ENCODE measurements around the gene AMMECR1L.
A peak's percentile ranks its signal among the peaks of the same experiment; 100 is the strongest.
"Not testable (repeated sequence)": the region's sequence is repeated elsewhere in the genome, so short reads cannot be mapped to it uniquely, and the experiment has no call there.

The AMMECR1L gene

DNA sequence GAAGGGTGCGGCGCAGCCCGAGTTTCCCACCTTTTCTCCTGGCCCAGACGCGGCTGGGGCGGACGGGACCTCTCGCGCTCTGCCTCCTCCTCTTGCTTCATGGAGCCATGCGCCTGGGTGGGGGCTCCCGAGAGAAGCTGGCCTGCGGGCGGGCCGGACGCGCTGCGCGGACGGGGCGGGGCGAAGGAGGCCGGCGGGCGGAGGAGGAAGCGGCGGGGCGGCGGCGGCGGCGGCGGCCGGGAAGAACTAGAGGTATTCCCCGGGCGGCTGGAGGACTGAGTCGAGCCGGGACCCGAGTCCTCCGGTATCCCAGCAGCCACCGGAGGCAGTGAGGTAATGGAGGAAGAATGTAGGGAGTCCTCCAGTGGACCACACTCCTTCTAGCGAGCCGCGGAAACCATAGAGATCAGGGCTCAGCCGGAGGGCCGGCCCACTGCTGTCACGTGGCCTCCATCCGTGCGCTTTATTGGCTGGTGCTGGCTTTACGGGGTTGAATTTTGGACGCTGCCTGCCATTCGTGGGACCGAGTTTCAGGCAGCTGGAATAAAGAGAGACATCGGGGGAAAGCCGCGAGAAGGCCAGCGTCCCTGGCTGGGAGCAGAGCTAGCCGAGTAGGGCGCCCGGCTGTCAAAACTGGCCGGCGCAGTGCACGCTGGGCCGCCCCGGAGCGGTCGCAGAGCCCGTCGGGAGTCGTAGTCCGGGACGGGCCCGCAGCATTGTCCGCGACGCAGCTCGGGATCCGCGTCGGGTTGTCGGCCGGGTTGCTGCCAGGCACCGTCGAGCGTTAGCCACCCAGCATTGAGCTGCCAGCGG is at the start of gene AMMECR1L:
Gene AMMECR1L, minus strand, starts transcription at position 177 of the 813 bp plus-strand sequence. CDS start 11,722 bp downstream, outside the sequence.
- Mint-ChIP-seq H3K36me3 (ENCODE audit: insufficient read depth) (peaks cover 19% of the 10 kb centered on the region), H3K4me1 (peaks cover 35% of the 10 kb centered on the region), H3K27ac (ENCODE audit: low read depth) (peak within 1 kb of the TSS; percentile 94), H3K4me3 (peak within 1 kb of the TSS; percentile 89)
- DNase-seq (ENCODE audit: low spot score in 2 of 2) (peak; percentile 60 to 64), ATAC-seq (replicated peaks; ENCODE audit: extremely low read depth, poor library complexity, severe bottlenecking) (peak; percentile 94)
- H3K9me3 Mint-ChIP-seq, H3K27me3 Mint-ChIP-seq: not testable (repeated sequence)

DNA sequence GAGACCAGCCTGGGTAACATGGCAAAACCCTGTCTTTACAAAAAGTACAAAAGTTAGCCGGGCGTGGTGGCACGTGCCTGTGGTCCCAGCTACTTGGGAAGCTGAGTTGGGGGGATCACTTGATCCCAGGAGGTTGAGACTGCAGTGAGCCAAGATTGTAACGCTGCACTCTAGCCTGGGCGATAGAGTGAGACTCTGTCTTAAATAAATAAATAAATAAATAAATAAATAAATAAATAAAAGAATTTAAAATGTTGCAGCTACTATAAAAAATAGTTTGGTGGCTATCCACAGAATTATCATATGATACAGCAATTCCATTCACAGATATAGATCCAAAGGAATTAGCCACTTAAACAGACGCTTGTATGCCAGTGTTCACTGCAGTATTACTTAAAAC is 49.6 kb upstream of the AMMECR1L start:
- no peak overlapping the region for H3K4me3 Mint-ChIP-seq
- H3K36me3 Mint-ChIP-seq (ENCODE audit: insufficient read depth) = no peaks in the 10 kb centered on the region
- no peaks in the 10 kb centered on the region for H3K27me3 Mint-ChIP-seq
- H3K9me3 Mint-ChIP-seq = no peaks in the 10 kb centered on the region
- ATAC-seq (replicated peaks; ENCODE audit: extremely low read depth, poor library complexity, severe bottlenecking) (no peak), DNase-seq (ENCODE audit: low spot score in 2 of 2) (no peak)
- peaks cover 1% of the 10 kb centered on the region for H3K4me1 Mint-ChIP-seq
- no peak overlapping the region for H3K27ac Mint-ChIP-seq (ENCODE audit: low read depth)

DNA sequence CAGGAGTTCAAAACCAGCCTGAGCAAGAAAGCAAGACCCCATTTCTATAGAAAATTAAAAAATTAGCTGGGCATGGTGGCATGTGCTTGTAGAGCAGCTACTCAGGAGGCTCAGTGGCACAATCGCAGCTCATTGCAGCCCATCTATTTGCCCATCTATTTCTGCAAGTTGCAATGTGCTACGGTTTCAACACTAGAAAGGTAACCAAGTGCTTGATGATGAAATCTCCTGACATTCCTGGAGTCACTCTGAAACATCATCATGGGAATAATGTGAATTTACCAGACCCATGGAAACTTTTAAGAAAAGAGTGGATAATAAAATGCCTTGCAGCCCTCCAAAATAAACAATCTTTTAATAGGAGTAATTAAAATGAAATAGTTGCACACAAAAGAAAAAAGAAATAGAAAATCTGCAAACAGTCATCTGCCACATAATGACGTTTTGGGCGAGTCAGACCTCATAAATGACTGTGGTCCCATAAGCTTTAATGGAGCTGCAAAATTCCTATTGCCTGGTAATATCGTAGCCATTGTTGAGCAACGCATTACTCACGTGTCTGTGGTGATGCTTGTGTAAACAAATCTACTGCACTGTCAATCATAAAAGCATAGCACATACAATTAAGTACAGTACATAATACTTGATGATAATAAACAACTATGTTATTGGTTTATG is 46.6 kb upstream of the AMMECR1L start:
- Mint-ChIP-seq H3K27me3 (no peaks in the 10 kb centered on the region), H3K4me3 (no peak overlapping the region), H3K4me1 (peaks cover 5% of the 10 kb centered on the region), H3K9me3 (no peaks in the 10 kb centered on the region), H3K27ac (ENCODE audit: low read depth) (no peak overlapping the region), H3K36me3 (ENCODE audit: insufficient read depth) (no peaks in the 10 kb centered on the region)
- ATAC-seq (replicated peaks; ENCODE audit: extremely low read depth, poor library complexity, severe bottlenecking) (no peak), DNase-seq (ENCODE audit: low spot score in 2 of 2) (no peak)

DNA sequence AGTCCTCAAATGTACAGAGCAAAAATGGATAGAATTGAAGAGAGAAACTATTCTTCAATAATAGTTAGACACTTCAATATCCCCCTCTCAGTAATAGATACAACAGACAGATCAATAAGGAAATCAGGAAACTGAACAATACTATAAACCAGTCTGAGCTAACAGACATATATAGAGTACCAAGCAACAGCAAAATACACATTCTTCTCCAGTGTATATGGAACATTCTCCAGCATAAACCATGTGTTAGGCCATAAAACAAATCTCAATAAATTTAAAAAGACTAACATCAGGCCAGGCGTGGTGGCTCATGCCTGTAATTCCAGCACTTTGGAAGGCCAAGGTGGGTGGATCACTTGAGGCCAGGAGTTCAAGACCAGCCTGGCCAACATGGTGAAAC is 43.7 kb upstream of the AMMECR1L start:
- no peaks in the 10 kb centered on the region for H3K27me3 Mint-ChIP-seq
- H3K27ac Mint-ChIP-seq (ENCODE audit: low read depth) = no peak overlapping the region
- ATAC-seq (replicated peaks; ENCODE audit: extremely low read depth, poor library complexity, severe bottlenecking) = no peak
- H3K36me3 Mint-ChIP-seq (ENCODE audit: insufficient read depth) = no peaks in the 10 kb centered on the region
- no peak overlapping the region for H3K4me3 Mint-ChIP-seq
- no peak for DNase-seq (ENCODE audit: low spot score in 2 of 2)
- peaks cover 5% of the 10 kb centered on the region for H3K4me1 Mint-ChIP-seq
- no peaks in the 10 kb centered on the region for H3K9me3 Mint-ChIP-seq

DNA sequence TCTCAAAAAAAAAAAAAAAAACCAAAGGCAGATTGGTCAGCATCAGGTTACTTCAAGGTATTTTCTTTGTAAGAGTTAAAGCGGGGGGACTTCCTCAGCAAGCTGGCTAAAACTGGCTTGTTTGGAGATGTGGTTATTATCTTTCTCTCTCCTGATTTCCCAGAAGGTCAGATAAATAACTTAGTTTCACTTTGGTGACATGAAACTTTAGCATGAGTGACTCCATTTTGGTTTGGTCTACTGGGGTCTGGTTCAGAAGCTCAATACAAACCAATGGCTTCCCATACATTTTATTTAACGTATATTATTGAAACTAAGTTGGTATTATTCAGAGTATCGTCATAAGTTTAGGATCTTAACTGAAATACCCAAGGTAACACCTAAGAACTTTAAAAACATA is 41.6 kb upstream of the AMMECR1L start:
- Mint-ChIP-seq H3K27ac (ENCODE audit: low read depth) (no peak overlapping the region), H3K27me3 (no peaks in the 10 kb centered on the region), H3K9me3 (no peaks in the 10 kb centered on the region), H3K4me1 (peaks cover 5% of the 10 kb centered on the region), H3K4me3 (no peak overlapping the region), H3K36me3 (ENCODE audit: insufficient read depth) (no peaks in the 10 kb centered on the region)
- DNase-seq (ENCODE audit: low spot score in 2 of 2) = no peak
- no peak for ATAC-seq (replicated peaks; ENCODE audit: extremely low read depth, poor library complexity, severe bottlenecking)

DNA sequence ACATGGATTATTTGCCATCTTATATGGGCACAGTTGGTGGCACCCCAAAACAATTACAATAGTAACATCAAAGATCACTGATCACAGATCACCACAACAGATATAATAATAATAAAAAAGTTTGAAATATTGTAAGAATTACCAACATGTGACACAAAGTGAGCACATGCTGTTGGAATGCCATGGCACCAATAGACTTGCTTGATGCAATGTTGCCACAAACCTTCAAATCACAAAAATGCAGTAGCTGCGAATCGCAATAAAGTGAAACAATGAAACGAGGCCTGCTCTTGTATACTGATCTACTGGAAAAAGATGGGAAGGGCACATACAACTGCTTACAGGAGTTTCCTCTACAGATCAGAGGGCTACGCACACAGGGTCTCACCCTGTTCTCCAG is 32.2 kb upstream of the AMMECR1L start:
- Mint-ChIP-seq H3K27ac (ENCODE audit: low read depth) (no peak overlapping the region), H3K4me1 (no peaks in the 10 kb centered on the region), H3K36me3 (ENCODE audit: insufficient read depth) (no peaks in the 10 kb centered on the region), H3K4me3 (no peak overlapping the region), H3K9me3 (no peaks in the 10 kb centered on the region), H3K27me3 (no peaks in the 10 kb centered on the region)
- DNase-seq (ENCODE audit: low spot score in 2 of 2) (no peak), ATAC-seq (replicated peaks; ENCODE audit: extremely low read depth, poor library complexity, severe bottlenecking) (no peak)

DNA sequence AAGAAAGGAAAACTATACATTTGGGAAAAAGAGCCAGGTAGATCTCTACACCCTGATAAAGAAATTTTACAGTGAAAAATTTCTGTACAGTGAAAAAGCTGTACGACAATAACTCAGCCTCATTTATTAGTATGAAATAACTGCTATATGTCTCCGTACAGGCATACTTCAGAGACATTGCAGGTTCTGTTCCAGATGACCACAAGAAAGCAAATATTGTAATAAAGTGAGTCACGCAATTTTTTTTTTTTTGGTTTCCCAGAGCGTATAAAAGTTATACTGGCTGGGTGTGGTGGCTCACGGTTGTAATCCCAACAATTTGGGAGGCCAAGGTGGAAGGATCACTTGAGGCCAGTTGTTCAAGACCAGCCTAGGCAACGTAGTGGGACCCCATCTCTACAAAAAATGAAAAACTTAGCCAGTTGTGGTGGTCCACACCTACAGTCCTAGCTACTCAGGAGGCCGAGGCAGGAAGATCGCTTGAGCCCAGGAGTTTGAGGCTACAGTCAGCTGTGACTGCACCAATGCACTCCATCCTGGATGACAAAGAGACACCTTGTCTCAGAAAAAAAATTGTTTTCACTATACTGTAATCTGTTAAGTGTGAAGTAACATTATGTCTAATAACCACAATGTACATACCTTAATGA is 28.2 kb upstream of the AMMECR1L start:
- Mint-ChIP-seq H3K27ac (ENCODE audit: low read depth) (no peak overlapping the region), H3K4me3 (no peak overlapping the region), H3K27me3 (no peaks in the 10 kb centered on the region), H3K9me3 (no peaks in the 10 kb centered on the region), H3K4me1 (no peaks in the 10 kb centered on the region), H3K36me3 (ENCODE audit: insufficient read depth) (no peaks in the 10 kb centered on the region)
- DNase-seq (ENCODE audit: low spot score in 2 of 2) (no peak), ATAC-seq (replicated peaks; ENCODE audit: extremely low read depth, poor library complexity, severe bottlenecking) (no peak)

DNA sequence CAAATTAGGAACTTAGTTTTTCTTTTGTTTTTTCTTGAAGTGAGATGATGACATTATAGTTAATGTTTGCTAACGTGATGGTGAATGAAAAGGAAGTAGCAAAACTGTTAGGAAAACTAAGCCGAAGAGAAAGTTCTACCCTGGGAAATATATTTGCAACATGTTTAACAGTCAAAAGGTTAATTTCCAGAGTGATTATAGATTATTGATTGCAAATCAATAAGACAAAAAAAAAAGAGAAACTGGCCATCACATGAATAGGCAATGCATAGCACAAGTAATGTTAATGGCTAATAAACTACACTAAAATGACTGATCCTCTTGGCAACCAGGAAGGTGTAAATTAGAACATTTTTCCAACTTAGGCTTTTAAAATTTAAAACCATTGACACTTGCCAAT is 26.0 kb upstream of the AMMECR1L start:
- Mint-ChIP-seq H3K27ac (ENCODE audit: low read depth) (no peak overlapping the region), H3K4me3 (no peak overlapping the region), H3K4me1 (no peaks in the 10 kb centered on the region), H3K36me3 (ENCODE audit: insufficient read depth) (no peaks in the 10 kb centered on the region), H3K27me3 (peaks cover 10% of the 10 kb centered on the region), H3K9me3 (no peaks in the 10 kb centered on the region)
- no peak for ATAC-seq (replicated peaks; ENCODE audit: extremely low read depth, poor library complexity, severe bottlenecking)
- no peak for DNase-seq (ENCODE audit: low spot score in 2 of 2)

DNA sequence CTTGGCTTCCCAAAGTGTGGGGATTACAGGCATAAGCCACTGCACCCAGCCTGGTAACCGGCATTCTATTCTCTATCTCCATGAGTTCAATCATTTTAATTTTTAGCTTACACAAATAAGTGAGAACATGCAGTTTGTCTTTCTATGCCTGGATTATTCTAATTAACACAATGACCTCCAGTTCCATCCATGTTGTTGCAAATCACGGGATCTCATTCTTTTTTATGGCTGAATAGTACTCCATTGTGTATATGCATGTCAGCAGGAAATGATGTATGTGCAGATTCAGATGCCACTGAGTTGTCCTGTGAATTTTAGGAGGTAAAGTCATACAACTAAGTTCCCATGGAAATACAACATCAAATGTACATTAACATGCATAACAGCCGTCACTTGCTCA is 24.7 kb upstream of the AMMECR1L start:
- H3K27me3 Mint-ChIP-seq = peaks cover 24% of the 10 kb centered on the region
- DNase-seq (ENCODE audit: low spot score in 2 of 2) (no peak), ATAC-seq (replicated peaks; ENCODE audit: extremely low read depth, poor library complexity, severe bottlenecking) (no peak)
- H3K4me3 Mint-ChIP-seq = no peak overlapping the region
- peaks cover 5% of the 10 kb centered on the region for H3K4me1 Mint-ChIP-seq
- no peaks in the 10 kb centered on the region for H3K9me3 Mint-ChIP-seq
- H3K27ac Mint-ChIP-seq (ENCODE audit: low read depth) = peak overlapping the region; percentile 44
- no peaks in the 10 kb centered on the region for H3K36me3 Mint-ChIP-seq (ENCODE audit: insufficient read depth)

DNA sequence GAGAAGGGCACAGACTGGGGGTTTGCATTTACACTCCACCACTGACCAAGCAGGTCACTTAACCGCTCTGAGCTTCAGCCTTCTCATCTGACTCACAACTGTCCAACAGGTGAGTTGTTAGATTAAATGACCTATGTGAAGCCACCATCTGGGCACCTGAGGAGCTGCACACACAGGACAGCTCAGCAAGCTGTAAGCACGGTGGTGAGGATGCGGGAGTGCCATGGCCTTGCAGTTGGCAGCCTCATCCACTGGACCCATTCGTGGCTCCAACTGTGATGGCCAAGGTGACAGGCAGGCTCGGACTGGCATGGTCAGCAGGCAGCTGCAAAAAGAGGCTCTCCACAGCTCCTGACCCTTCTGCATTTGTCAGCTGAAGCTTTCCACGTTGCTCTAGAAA is 23.3 kb upstream of the AMMECR1L start:
- Mint-ChIP-seq H3K27ac (ENCODE audit: low read depth) (no peak overlapping the region), H3K36me3 (ENCODE audit: insufficient read depth) (peaks cover 1% of the 10 kb centered on the region), H3K4me3 (no peak overlapping the region), H3K27me3 (peaks cover 38% of the 10 kb centered on the region), H3K9me3 (no peaks in the 10 kb centered on the region), H3K4me1 (peaks cover 5% of the 10 kb centered on the region)
- no peak for DNase-seq (ENCODE audit: low spot score in 2 of 2)
- ATAC-seq (replicated peaks; ENCODE audit: extremely low read depth, poor library complexity, severe bottlenecking) = no peak

DNA sequence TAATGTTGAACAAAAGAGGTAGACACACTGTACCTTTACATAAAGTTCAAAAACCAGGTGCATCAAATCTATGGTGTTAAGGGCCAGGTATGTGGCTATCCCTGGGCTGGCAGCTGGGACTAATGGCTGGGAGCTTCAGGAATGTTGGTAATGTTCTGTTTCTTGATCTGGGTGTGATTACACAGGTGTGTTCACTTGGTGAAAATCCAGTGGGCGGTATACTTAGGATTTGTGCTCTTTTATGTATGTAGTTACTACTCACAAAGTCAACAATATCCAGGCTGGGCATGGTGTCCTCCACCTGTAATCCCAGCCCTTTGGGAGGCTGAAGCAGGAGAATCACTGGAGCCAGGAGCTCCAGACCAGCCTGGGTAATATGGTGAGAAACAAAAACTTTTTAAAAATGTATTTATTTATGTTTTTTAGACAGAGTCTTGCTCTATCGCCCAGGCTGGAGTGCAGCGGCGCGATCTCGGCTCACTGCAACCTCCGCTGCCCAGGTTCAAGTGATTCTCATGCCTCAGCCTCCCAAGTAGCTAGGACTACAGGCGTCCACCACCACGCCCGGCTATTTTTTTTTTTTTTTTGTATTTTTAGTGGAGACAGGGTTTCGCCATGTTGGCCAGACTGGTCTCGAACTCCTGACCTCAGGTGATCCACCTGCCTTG is 22.1 kb upstream of the AMMECR1L start:
- H3K9me3 Mint-ChIP-seq; H3K4me1 Mint-ChIP-seq; H3K4me3 Mint-ChIP-seq; ATAC-seq (replicated peaks; ENCODE audit: extremely low read depth, poor library complexity, severe bottlenecking); H3K27ac Mint-ChIP-seq (ENCODE audit: low read depth); DNase-seq (ENCODE audit: low spot score in 2 of 2); H3K36me3 Mint-ChIP-seq (ENCODE audit: insufficient read depth): not testable (repeated sequence)
- peaks cover 40% of the 10 kb centered on the region for H3K27me3 Mint-ChIP-seq

DNA sequence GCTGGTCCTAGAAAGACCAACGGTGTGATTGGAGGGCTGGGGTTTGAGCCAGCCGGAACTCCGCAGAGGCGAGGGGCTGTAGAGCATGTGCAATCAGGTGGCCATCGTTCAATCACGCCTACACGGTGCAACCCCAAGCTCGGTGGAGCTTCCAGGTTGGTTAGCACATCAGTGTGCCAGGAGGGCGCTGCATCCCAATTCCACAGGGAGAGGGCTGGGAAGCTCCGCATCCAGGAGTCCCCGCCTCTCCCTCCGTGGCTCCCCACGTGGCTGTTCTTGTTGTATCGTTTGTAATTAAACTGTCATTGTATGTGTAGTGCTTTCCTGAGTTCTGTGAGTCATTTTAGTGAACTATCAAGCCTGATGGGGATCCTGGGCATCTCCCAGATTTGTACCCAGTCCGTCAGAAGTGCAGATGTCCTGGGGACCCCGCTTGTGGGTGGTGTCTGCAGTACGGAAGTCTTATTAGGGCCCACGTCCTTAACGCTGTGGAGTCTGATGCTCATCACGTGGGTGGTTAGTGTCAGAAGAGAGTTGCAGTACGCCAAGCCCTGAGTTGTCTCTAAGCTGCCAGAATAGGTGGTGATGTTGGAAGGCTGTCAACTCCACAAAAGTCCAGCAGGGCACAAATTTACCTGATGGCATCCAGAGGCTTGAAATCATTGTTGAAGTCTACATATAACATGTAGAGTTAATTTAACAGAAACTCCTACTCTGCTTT is 20.6 kb upstream of the AMMECR1L start:
- no peak for ATAC-seq (replicated peaks; ENCODE audit: extremely low read depth, poor library complexity, severe bottlenecking)
- H3K36me3 Mint-ChIP-seq (ENCODE audit: insufficient read depth) = peaks cover 1% of the 10 kb centered on the region

More for the DNA sequence above, 20.6 kb upstream of the AMMECR1L start:
- H3K27ac Mint-ChIP-seq (ENCODE audit: low read depth) = no peak overlapping the region
- no peak overlapping the region for H3K4me3 Mint-ChIP-seq
- H3K4me1 Mint-ChIP-seq = peaks cover 5% of the 10 kb centered on the region
- DNase-seq (ENCODE audit: low spot score in 2 of 2) = no peak
- H3K27me3 Mint-ChIP-seq = peaks cover 40% of the 10 kb centered on the region
- no peaks in the 10 kb centered on the region for H3K9me3 Mint-ChIP-seq

All from central memory CD8-positive, alpha-beta T cell (primary cell).